Effector memory CD8-positive, alpha-beta T cell (primary cell): Measurements from ENCODE around the gene LRG1.
"Not testable (repeated sequence)": the region's sequence is repeated elsewhere in the genome, so short reads cannot be mapped to it uniquely, and the experiment has no call there.

Source experiments
- ATAC-seq: fragments of 150-1000 bp; cut with Tn5 transposase; replicated peaks from 2 replicates; pipeline ENCODE4 v1.10.0; 2021; ENCODE audit warnings: mild to moderate bottlenecking, moderate library complexity
- DNase-seq, 3 experiments: peaks; one replicate each; pipeline ENCODE4 v3.0.0; 2021
- H3K27ac Mint-ChIP-seq, 2 donors: one replicate each; pipeline ENCODE4 v1.8.0; 2022; ENCODE audit warnings: mild to moderate bottlenecking in 2 of 2, mixed read lengths in 2 of 2, moderate library complexity in 2 of 2
- H3K27me3 Mint-ChIP-seq, 2 donors: one replicate each; pipeline ENCODE4 v1.8.0; 2022; ENCODE audit warnings: mixed read lengths in 2 of 2
- H3K36me3 Mint-ChIP-seq: one replicate; pipeline ENCODE4 v1.8.0; 2022; ENCODE audit warnings: mild to moderate bottlenecking, moderate library complexity, mixed read lengths; ENCODE audit not compliant: insufficient read depth
- H3K4me1 Mint-ChIP-seq, 2 donors: one replicate each; pipeline ENCODE4 v1.8.0; 2022; ENCODE audit warnings: low read depth in 2 of 2, mixed read lengths in 2 of 2
- H3K4me3 Mint-ChIP-seq, 2 donors: one replicate each; pipeline ENCODE4 v1.8.0; 2022; ENCODE audit warnings: mild to moderate bottlenecking in 2 of 2, mixed read lengths in 2 of 2, moderate library complexity in 2 of 2
- H3K9me3 Mint-ChIP-seq, 2 donors: one replicate each; pipeline ENCODE4 v1.8.0; 2022; ENCODE audit warnings: mixed read lengths in 2 of 2

Gene LRG1

GRCh38 chr19:4567584-4568071 is 27.8 kb upstream of the LRG1 start:
- no peaks in the 10 kb centered on the region for H3K36me3 Mint-ChIP-seq
- ATAC-seq (peak; percentile 58), DNase-seq (peak; percentile 56 to 62 (median 57))
- H3K4me1 Mint-ChIP-seq = no peaks in the 10 kb centered on the region
- no peak overlapping the region for H3K4me3 Mint-ChIP-seq
- H3K27me3 Mint-ChIP-seq = peaks cover 12 to 22% of the 10 kb centered on the region in 2 donors
- no peak overlapping the region for H3K27ac Mint-ChIP-seq
- no peaks in the 10 kb centered on the region for H3K9me3 Mint-ChIP-seq

- no peak overlapping the region for H3K4me3 Mint-ChIP-seq
- ATAC-seq = no peak
- no peak overlapping the region for H3K27ac Mint-ChIP-seq
- H3K27me3 Mint-ChIP-seq = peaks cover 12 to 22% of the 10 kb centered on the region in 2 donors
- H3K4me1 Mint-ChIP-seq = no peaks in the 10 kb centered on the region
- DNase-seq = no peak
- no peaks in the 10 kb centered on the region for H3K9me3 Mint-ChIP-seq
- no peaks in the 10 kb centered on the region for H3K36me3 Mint-ChIP-seq
Measured at GRCh38 chr19:4566402-4567051, 26.7 kb upstream of the LRG1 start.

GRCh38 chr19:4563562-4563961 is 23.7 kb upstream of the LRG1 start:
- peak; percentile 26 for ATAC-seq
- not testable (repeated sequence) for DNase-seq, H3K9me3 Mint-ChIP-seq, H3K36me3 Mint-ChIP-seq, H3K4me1 Mint-ChIP-seq, H3K4me3 Mint-ChIP-seq, H3K27ac Mint-ChIP-seq
- H3K27me3 Mint-ChIP-seq = peaks cover 12 to 22% of the 10 kb centered on the region in 2 donors

- H3K9me3 Mint-ChIP-seq, H3K27me3 Mint-ChIP-seq, H3K36me3 Mint-ChIP-seq, H3K27ac Mint-ChIP-seq, H3K4me1 Mint-ChIP-seq, H3K4me3 Mint-ChIP-seq, DNase-seq: not testable (repeated sequence)
- peak; percentile 22 for ATAC-seq
Measured at GRCh38 chr19:4562085-4562484, 22.2 kb upstream of the LRG1 start.

- H3K27me3 Mint-ChIP-seq = no peaks in the 10 kb centered on the region
- H3K9me3 Mint-ChIP-seq = no peaks in the 10 kb centered on the region
- DNase-seq (no peak), ATAC-seq (no peak)
- H3K27ac Mint-ChIP-seq = no peak within 1 kb of the TSS
- no peaks in the 10 kb centered on the region for H3K36me3 Mint-ChIP-seq
- no peak within 1 kb of the TSS for H3K4me3 Mint-ChIP-seq
- no peaks in the 10 kb centered on the region for H3K4me1 Mint-ChIP-seq
Measured at GRCh38 chr19:4559569-4559968, 19.7 kb upstream of the LRG1 start, which contains the start of gene SEMA6B. Gene SEMA6B, minus strand, starts transcription at chr19:4559684. Its CDS starts 1,227 bp downstream, at chr19:4558457.

- no peak overlapping the region for H3K4me3 Mint-ChIP-seq
- ATAC-seq = no peak
- no peak overlapping the region for H3K27ac Mint-ChIP-seq
- H3K36me3 Mint-ChIP-seq = no peaks in the 10 kb centered on the region
- no peaks in the 10 kb centered on the region for H3K4me1 Mint-ChIP-seq
- H3K27me3 Mint-ChIP-seq = peaks cover 0 to 5% of the 10 kb centered on the region in 2 donors
- DNase-seq = peak; percentile 22 to 27 (median 26)
- H3K9me3 Mint-ChIP-seq = peaks cover 0 to 2% of the 10 kb centered on the region in 2 donors
Measured at GRCh38 chr19:4557971-4558941, 18.4 kb upstream of the LRG1 start.

GRCh38 chr19:4557144-4557970 is 17.5 kb upstream of the LRG1 start:
- H3K36me3 Mint-ChIP-seq = no peaks in the 10 kb centered on the region
- ATAC-seq = no peak

GRCh38 chr19:4556597-4557127 is 16.8 kb upstream of the LRG1 start:
- ATAC-seq (no peak), DNase-seq (no peak)
- Mint-ChIP-seq H3K9me3 (peaks cover 0 to 7% of the 10 kb centered on the region in 2 donors), H3K27me3 (peaks cover 8 to 17% of the 10 kb centered on the region in 2 donors), H3K4me3 (no peak overlapping the region), H3K27ac (no peak overlapping the region), H3K4me1 (no peaks in the 10 kb centered on the region), H3K36me3 (no peaks in the 10 kb centered on the region)

More at GRCh38 chr19:4557144-4557970, 17.5 kb upstream of the LRG1 start:
- H3K27me3 Mint-ChIP-seq = peaks cover under 1 to 11% of the 10 kb centered on the region in 2 donors
- H3K4me1 Mint-ChIP-seq = no peaks in the 10 kb centered on the region
- peaks cover 0 to 4% of the 10 kb centered on the region in 2 donors for H3K9me3 Mint-ChIP-seq
- H3K27ac Mint-ChIP-seq = no peak overlapping the region
- H3K4me3 Mint-ChIP-seq = no peak overlapping the region
- DNase-seq = no peak

GRCh38 chr19:4555657-4556561 is 16.1 kb upstream of the LRG1 start:
- DNase-seq (no peak), ATAC-seq (no peak)

GRCh38 chr19:4554717-4555116 is 14.9 kb upstream of the LRG1 start:
- Mint-ChIP-seq H3K4me3 (no peak overlapping the region), H3K27me3 (peaks cover 10 to 23% of the 10 kb centered on the region in 2 donors), H3K9me3 (peaks cover 0 to 7% of the 10 kb centered on the region in 2 donors), H3K36me3 (no peaks in the 10 kb centered on the region), H3K27ac (no peak overlapping the region), H3K4me1 (no peaks in the 10 kb centered on the region)
- DNase-seq = no peak
- no peak for ATAC-seq

More at GRCh38 chr19:4555657-4556561, 16.1 kb upstream of the LRG1 start:
- Mint-ChIP-seq H3K27ac (no peak overlapping the region), H3K4me1 (no peaks in the 10 kb centered on the region), H3K36me3 (no peaks in the 10 kb centered on the region), H3K27me3 (peaks cover 10 to 18% of the 10 kb centered on the region in 2 donors), H3K9me3 (peaks cover 0 to 7% of the 10 kb centered on the region in 2 donors), H3K4me3 (no peak overlapping the region)

- DNase-seq (no peak), ATAC-seq (no peak)
- Mint-ChIP-seq H3K27ac (no peak overlapping the region), H3K4me1 (no peaks in the 10 kb centered on the region), H3K27me3 (peaks cover 10 to 24% of the 10 kb centered on the region in 2 donors), H3K9me3 (peaks cover 0 to 7% of the 10 kb centered on the region in 2 donors), H3K36me3 (no peaks in the 10 kb centered on the region), H3K4me3 (no peak overlapping the region)
Measured at GRCh38 chr19:4553775-4554174, 13.9 kb upstream of the LRG1 start.

GRCh38 chr19:4553092-4553695 is 13.4 kb upstream of the LRG1 start:
- Mint-ChIP-seq H3K27me3 (peaks cover 12 to 24% of the 10 kb centered on the region in 2 donors), H3K36me3 (no peaks in the 10 kb centered on the region), H3K9me3 (peaks cover 0 to 7% of the 10 kb centered on the region in 2 donors), H3K4me3 (no peak overlapping the region), H3K27ac (no peak overlapping the region), H3K4me1 (no peaks in the 10 kb centered on the region)
- no peak for DNase-seq
- ATAC-seq = no peak
